NCI-H1436 treated with DMSO at 0.1 percent for 48 hours (cell line): ENCODE measurements around the gene CROCC2.
A peak's percentile ranks its signal among the peaks of the same experiment; 100 is the strongest.

Experiments
- DNase-seq: peaks from one replicate; lab custom pipeline; 2025; lab: John Stamatoyannopoulos, UW

Gene CROCC2

DNA sequence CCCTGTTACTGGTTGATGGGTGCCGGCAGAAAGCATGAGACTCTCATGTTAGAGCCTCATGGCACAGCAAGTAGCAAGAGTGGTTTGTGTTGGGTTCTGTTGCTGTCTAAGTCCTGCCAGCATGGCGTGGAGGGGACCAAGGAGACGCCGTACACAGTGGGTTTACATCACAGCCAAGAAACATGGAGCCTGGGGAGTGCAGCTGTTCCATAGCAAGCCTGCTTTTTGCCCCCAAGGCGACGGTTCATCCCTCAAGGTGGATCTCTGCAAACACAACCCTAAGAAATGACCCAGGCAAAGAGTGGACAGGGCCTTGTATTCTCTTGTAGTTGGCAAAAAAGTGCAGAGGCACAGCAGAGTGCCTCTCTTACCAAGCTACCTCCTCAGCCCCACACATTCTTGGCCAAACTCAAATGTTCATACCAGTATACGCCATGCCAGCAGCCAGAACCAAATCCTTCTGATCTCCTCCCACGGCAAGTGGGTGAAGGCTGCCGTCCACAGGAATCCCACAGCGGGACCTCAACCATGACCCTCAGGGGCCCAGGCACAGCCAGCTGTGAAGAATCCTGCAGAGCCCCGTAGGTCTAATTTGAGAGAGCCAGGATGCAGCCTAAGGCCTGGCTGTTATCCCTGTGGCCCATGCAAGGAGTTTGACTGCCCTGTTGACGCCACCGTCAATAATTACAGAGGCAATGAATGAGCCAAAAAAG, 111.2 kb downstream of the CROCC2 start:
- no peak for DNase-seq

DNA sequence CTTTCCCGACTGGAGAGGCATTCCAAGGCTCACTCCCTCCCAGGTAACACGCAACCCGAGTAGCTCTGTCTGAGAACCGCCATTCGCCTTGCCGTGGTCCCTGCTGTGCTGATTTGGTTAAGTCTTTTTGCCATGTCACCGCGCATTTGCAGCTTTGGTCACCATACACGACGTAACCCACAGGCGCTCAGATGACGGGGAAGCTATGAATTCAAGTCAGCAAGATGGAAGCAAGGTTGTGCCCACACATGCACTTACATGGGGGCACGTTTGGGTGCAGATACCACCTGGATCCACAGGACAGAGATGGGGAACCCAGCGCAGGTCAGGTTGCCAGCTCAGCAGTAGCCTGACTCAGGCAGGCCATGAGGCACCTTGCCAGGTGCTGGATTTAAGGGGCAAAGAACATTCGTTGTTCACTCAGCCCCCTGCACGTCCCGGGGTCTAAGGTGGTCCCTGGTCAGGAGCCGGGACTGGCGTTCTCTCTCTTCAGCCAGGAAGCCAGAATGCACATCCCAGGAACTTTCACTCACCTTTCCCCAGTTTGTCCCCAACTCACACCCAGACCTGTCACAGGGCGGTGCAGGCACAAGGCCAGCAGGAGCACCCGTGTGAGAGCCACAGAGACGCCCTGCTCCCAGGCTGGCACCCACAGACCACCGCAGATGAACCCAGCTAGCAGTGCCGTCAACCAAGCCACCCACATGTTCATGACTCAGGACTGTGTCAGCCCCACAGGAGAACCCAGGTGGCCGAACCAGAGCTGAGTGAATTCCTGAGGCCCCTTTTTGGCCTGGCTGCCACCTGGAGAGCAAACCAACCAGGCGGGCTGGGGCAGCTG, 112.1 kb downstream of the CROCC2 start:
- no peak for DNase-seq

DNA sequence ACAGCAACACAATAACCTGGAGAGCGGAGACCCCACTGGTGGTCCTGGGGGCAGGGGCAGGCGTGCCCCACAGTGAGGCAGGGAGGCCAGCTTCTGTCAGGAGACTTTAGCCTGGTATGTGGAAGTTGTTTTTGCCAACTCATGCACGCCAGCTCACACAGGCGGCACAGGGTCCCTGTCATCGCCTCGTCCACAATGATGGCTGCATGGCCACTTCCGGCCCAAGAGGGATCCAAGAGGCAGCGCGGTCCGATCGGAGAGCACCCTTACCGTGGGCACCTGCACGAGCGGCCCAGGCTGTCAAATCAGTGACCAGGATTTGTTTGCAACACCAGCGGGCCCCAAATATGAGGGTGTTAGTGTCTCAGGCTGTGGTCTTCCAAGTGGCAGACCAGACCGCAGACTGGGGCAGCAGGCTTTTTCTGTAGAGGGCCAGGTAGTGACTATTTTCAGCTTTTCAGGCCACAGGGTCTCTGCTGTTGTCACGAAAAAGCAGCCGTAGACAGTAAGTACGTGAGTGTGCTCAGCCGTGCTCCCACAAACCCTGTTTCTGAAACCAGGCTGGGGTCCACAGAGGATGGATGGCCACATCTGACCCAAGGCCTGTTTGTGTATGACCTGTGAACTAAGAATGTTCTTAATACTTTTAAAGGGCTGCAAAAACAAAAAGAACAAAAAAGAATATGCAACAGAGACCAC, 113.5 kb downstream of the CROCC2 start:
- DNase-seq: no peak

DNA sequence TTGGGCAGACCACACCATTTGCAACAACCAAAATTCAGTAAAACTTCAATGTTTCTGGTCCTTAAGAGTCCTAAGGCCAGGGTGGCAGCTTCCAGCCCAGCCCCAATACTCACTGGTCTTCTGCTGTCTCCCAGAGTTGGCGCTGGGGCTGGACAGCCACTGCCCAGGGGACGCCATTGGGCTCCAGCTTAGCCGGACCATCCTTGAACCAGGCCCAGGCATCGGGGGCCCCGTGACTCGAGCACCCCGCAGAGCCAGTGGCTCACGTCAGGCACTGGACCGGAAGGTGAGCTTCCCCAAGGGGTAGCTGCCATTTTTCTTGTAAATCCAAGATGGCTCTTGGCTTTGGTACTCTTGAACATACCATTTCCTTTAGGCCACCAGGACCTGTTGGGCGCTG, 114.1 kb downstream of the CROCC2 start:
- no peak for DNase-seq

DNA sequence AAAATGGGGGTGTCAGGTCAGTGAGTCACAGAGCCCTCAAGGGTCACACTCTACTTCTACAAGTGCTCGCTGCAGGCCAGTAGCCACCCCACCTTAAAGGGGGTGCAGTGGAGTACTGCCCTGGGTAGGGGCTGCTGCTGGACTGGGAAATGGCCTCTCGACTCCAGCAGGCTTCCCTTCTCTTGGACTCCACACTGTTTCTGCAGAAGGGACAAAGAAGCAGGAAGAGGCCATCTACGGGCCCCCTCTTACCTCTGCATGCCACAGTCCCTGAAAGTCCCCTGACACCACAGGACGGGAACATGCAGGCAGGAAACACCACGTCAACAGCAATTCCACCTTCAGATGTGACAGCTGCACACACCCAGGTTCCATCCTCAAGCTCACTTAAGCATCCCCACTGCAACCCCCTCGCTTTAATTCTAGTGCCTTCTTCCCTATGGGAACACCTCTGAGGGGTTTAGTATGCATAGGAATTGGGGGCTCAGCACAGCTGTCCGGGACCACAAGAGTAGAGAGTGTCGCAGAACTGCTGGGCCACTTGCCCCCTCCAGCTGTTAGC, 114.6 kb downstream of the CROCC2 start:
- DNase-seq: no peak

DNA sequence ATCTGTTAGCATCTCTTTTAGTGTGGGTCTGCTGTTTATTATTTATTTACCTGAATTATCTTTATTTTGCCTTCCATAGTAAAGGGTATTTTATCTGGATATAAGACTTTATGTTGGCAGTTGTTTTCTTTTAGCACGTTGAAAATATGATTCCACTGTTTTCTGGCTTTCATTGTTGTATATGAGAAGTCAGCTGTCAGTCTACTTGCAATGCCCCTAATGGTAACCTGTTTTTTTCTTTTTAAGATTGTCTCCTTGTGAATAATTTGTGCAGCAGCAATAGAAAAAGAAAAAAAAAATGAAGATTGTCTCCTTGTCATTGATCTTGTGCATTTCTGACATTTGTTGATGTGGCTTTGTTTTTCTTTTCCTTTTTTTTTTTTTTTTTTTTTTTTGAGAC, 119.5 kb downstream of the CROCC2 start:
- no peak for DNase-seq

DNA sequence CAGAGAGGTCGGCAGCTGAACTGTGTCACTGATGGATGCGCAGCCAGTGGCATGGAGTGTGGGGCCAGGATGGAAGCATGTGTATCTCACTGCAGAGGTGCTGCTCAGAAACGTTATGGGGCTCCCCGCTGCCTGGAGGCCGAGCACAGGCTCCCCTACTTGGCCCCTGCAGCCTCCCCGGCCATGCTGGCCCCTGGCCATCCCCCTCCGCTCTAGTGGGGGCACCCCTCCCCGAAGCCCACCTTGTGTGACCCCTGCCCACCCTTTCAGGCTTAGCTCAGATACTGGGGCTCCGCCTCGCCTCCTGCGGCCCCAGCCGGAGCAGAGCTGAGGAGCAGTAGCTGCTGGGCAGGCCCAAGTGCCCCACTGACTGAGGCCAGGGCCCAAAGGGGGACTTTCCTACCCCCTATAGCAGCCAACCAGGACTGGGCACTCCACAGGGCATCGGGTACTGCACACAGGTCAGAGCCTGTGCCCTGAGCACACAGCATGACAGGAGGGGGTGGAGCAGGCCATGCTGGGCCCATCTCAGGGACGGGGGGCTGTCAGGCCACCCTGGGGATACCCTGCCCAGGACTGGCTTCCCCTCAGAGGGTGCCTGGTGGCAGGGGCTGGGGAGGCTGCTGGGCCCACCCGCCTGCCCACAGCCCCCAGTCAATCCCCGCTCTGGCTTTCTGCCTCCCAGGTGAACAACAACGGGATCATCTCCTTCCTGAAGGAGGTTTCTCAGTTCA, 123.6 kb downstream of the CROCC2 start:
- DNase-seq: no peak

DNA sequence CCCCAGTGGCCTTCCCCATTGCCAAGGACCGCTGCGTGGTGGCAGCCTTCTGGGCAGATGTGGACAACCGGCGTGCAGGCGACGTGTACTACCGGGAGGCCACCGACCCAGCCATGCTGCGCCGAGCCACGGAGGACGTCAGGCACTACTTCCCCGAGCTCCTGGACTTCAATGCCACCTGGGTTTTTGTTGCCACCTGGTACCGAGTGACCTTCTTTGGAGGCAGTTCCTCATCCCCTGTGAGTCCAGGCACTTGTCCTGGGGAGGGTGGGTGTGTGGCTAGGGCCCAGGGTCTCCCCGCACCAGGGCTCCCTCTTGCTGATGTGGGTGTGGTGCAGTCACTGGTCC, 124.2 kb downstream of the CROCC2 start:
- DNase-seq: no peak

DNA sequence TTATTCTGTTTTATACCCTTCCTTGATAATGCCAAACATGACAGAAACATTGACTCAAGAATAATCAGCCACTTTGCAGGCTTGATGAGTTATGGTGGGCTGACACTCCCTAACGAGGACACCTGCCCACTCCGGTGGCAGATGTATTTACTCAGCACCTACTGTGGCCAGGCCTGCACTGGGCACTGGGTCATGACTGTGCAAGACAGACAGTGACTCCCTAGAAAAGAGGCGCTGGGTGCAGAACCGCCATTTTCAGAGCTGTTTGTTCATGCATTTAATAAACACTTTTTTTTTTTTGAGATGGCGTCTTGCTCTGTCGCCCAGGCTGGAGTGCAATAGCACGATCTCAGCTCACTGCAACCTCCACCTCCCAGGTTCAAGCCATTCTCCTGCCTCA, 124.7 kb downstream of the CROCC2 start:
- no peak for DNase-seq

DNA sequence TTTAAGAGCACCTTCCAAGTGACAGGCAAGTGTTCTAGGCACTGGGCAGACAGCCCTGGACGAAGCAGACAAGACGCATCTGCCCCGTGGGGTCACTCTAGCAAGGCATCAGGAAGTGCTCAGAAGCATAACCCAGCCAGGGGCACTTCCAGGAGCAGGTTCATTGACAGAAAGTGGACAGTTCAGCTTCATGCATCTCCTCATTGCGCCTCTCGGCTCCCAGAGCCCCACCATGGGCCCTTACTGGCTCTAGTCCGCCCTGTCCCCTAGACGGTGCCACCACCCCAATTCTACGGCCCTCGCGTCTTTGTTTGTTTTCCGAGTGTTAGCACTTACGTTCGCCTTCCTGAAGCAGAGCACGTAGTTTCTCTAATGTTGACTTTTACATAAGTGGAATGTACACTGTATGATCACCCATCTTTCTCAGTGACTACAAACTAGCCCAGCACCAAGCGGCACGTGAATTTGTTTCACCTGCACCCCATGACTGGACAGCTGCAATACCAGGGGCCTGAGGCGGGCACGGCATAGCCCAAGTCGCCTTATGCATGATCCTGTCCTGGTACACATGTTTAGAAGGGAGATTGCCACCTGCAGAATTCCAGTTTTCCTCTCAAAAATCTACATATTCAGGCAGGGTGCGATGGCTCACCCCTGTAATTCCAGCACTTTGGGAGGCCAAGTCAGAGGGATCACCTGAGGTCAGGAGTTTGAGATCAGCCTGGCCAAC, 125.5 kb downstream of the CROCC2 start:
- no peak for DNase-seq

DNA sequence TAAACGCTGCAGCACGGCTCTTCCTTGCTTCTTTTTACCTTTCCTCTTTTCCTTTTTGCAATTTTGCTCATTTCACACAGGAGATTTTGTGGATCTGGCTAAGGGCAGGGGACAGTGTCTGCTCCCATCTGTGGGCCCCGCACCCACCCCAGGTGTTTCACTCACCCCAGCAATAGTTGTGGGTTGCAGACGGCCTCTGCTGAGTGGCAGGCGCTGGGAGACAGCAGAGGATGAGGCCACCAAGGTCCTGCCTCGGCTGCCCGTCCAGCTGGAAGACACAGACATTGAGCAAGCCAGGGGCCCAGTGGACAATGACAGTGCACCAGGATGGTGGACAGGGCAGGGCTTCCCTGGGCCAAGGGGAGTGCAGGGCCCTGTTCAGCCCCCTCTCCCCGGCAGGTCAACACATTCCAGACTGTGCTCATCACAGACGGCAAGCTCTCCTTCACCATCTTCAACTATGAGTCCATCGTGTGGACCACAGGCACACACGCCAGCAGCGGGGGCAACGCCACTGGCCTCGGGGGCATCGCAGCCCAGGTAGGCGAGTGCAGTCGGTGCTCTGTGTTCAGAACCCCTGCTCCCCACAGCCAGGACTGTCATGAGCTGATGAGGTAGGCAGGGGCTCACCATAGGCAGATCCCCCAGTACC, 127.3 kb downstream of the CROCC2 start:
- DNase-seq: no peak

DNA sequence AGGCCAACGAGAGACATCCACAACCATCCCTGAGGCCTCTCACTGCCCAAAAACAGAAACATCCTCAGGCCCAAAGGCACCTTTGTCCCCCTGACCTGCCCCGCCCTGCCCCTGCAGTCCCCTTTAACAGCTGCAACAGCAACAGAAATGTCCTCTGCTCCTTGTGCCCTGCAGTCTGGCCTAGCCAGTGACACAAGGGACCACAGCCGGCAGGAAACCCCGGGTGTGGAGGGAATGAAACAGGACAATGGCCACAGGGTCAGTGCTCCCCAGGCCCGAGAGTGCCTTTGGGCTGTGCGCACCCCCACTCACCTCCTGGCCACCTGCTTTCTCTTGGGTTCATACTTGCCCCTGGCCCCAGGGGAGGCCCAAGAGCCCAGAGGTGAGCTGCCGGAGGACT, 127.9 kb downstream of the CROCC2 start:
- DNase-seq: no peak

DNA sequence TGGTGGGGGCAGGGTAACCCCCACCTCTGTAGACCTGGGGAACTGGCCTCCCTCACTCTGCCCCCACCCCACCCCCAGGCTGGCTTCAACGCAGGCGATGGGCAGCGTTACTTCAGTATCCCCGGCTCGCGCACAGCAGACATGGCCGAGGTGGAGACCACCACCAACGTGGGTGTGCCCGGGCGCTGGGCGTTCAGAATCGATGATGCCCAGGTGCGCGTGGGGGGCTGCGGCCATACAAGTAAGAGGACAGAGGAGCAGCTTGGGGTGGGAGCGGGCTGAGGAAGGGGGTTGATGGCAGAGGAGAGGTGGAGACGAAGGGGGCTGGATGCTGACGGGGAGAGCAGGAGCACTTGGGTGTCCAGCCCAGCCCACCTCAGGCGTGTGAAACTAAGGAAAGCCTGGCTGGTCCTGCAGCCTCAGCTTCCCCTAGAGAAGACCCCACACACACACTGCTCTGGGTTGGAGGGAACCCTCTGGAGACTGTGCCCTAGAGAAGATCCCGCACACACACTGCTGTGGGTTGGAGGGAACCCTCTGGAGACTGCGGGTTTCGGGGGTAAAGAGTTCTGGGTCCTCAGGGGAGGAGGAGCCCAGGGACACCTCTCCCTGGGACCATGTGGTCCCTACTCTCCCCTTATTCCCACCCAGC, 128.5 kb downstream of the CROCC2 start:
- DNase-seq: no peak

DNA sequence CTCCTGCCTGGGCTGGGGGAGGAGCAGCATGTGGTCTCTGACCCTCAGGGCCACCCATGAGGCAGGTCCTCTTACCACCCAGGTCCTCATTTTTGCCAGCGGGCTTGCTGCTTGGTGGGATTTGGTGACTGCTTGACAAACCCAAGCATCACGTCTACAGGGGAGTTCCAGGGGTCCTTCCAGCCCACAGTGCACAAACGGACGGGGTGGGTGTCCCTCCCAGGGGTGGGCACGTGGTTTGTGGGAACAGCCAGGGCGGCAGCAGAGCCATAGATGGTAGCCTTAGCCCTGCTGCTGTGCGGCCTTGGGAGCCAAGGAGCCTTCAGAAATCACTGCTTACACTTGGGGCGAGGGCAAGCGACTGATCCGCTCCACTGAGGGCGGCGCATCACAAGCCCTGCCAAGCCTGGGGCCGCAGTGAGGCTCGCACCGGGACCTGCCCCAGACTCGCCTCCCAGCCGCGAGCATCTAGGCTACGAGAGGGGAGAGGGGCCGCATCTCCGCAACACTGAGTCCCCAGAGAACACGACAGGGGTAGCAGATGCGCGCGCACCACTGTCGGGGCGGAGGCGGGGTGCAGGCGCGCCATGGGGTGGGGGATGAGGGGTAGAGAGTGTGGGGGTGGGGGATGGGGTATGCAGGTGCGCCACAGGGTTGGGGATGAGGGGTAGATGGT, 129.1 kb downstream of the CROCC2 start:
- peak; percentile 3 for DNase-seq

DNA sequence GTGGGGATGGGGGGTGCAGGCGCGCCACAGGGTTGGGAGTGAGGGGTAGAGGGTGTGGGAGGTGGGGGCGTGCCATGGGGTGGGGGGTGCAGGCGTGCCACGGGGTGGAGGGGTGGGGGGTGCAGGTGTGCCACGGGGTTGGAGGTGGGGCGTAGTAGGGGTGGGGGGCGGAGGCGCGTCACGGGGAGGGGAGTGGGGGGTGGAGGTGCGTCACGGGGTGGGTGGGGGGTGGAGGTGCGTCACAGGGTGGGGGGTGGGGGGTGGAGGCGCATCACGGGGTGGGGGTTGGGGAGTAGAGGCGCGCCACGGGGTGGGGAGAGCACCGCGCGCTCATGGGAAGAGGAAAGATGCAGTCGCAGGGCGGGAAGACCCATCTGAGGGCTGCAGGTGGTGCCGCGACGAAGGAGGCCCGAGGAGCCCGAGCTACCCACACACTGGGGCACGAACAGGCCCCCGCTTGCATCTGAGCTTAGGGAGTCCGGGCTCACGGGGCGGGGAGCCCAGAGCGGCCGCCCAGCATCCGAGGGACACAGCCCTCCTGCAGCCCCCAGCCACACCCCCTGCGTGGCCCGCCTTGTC, 129.8 kb downstream of the CROCC2 start:
- no peak for DNase-seq

DNA sequence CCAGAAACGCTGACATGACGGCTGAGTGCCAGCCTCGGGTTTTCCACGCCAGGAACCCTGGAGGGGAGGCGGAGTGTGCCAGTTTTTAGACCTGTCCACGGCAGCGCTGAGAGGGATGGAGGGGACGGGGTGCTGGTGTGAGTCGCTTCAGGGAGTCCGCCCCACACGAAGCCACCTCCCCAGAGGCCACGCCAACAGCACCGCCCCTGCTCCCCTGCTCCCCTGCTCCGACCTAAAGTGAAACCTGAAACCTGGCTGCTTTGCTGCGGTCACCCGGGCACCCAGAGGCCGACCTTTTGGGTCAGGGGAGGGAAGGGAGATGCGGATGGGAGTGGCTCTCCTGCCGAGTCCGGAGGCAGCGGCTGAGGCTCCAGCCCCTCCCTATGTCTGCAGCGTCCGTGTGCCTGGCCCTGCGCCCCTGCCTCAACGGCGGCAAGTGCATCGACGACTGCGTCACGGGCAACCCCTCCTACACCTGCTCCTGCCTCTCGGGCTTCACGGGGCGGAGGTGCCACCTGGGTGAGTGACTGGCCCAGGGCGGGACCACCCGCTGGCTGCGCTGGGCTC, 130.3 kb downstream of the CROCC2 start:
- DNase-seq: no peak

DNA sequence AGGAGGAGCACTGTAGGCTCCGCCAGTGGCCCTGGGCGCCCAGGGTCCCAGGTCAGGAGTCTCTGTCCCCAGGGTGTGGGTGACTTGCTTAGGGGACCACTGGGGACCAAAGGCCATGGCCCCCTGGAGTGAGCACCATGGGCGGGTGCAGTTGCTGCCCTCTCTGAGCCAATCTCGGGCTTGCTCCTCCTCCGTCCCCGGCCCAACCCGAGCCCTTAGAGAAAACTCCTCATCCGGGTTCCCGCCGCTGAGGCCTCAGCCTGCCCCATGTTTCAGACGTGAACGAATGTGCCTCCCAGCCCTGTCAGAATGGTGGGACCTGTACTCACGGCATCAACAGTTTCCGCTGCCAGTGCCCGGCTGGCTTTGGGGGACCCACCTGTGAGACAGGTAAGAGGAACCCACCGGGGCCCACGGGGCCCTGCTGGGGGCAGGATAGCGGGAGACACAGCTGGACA, 130.9 kb downstream of the CROCC2 start:
- DNase-seq: no peak

DNA sequence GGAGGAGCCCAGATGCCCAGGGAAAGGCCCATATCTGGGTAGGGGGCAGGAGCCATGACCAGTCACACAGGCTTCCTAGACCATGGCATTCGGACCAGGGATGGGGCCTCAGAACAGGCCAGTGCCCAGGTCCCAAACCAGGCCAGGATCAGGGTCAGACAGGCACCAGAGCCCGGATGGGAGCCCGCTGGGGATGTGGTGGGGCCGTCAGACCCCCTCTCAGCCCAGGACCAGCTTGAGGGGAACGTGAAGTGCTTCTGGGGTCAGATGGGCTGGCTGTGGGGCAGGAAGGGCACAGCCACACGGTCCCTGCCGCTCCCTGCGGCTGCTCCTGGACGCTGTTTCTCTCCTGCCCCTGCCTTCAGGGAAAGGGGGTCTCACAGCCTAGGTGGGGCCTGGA, 131.4 kb downstream of the CROCC2 start:
- no peak for DNase-seq
